GM23338 (cell line): ENCODE measurements around the gene ERH. TPM values are rescaled to one million over a fixed set of nuclear protein-coding genes. Genes with fewer than 3 reads are reported as not detected.

Source experiments
- ATAC-seq: fragments of 200-7000 bp; cut with Tn5 transposase; 3 replicates; pipeline ENCODE4 v1.9.1; 2020
- DNase-seq: peaks from one replicate; pipeline ENCODE4 v3.0.0-alpha.2; 2015; ENCODE audit warnings: low spot score
- H2AFZ ChIP-seq: fragments of 200-600 bp; sonication (generic); 2 replicates; pipeline ENCODE4 v1.8.0; 2016; ENCODE audit warnings: antibody characterized with exemption, mild to moderate bottlenecking, moderate library complexity
- H3F3A ChIP-seq: fragments of 200-600 bp; sonication (generic); replicated peaks from 2 replicates; pipeline ENCODE4 v1.8.0; 2017; ENCODE audit warnings: antibody characterized with exemption, mixed run types, low read depth
- H3K27ac ChIP-seq: fragments of 200-600 bp; sonication (generic); 2 replicates; pipeline ENCODE4 v1.6.1; 2016; ENCODE audit warnings: low read depth
- H3K27me3 ChIP-seq: fragments of 200-600 bp; sonication (generic); 2 replicates; pipeline ENCODE4 v1.8.0; 2016; ENCODE audit warnings: mild to moderate bottlenecking, mixed run types, moderate library complexity; ENCODE audit not compliant: insufficient read depth
- H3K36me3 ChIP-seq: fragments of 200-600 bp; sonication (generic); 2 replicates; pipeline ENCODE4 v1.8.0; 2016; ENCODE audit warnings: mild to moderate bottlenecking; ENCODE audit not compliant: insufficient read depth
- H3K4me1 ChIP-seq: fragments of 200-600 bp; sonication (generic); 2 replicates; pipeline ENCODE4 v1.8.0; 2016; ENCODE audit warnings: mild to moderate bottlenecking, moderate library complexity; ENCODE audit not compliant: insufficient read depth
- H3K4me2 ChIP-seq: fragments of 200-600 bp; sonication (generic); 2 replicates; pipeline ENCODE4 v1.7.1; 2017; ENCODE audit warnings: mixed run types
- H3K4me3 ChIP-seq: fragments of 200-600 bp; sonication (generic); 2 replicates; pipeline ENCODE4 v1.6.1; 2016; ENCODE audit warnings: mixed run types
- H3K79me2 ChIP-seq: fragments of 200-600 bp; sonication (generic); replicated peaks from 2 replicates; pipeline ENCODE4 v1.8.0; 2017; ENCODE audit warnings: mild to moderate bottlenecking; ENCODE audit not compliant: insufficient read depth
- H3K9me2 ChIP-seq: fragments of 200-600 bp; sonication (generic); 2 replicates; pipeline ENCODE4 v1.8.0; 2017; ENCODE audit not compliant: insufficient read depth
- H4K20me1 ChIP-seq: fragments of 200-600 bp; sonication (generic); replicated peaks from 2 replicates; pipeline ENCODE4 v1.8.0; 2017; ENCODE audit warnings: mild to moderate bottlenecking; ENCODE audit not compliant: insufficient read depth
- H3K27ac Mint-ChIP-seq: 2 replicates; pipeline ENCODE4 v1.8.0; 2020; ENCODE audit warnings: inconsistent platforms, mild to moderate bottlenecking, moderate library complexity, mixed read lengths
- H3K27me3 Mint-ChIP-seq: 3 replicates; pipeline ENCODE4 v1.8.0; 2022; ENCODE audit warnings: low read depth, mild to moderate bottlenecking, moderate library complexity, mixed read lengths, inconsistent platforms; ENCODE audit not compliant: insufficient read depth, poor library complexity
- H3K36me3 Mint-ChIP-seq: 3 replicates; pipeline ENCODE4 v1.8.0; 2021; ENCODE audit warnings: low read depth, mild to moderate bottlenecking, inconsistent platforms, moderate library complexity, mixed read lengths
- H3K4me1 Mint-ChIP-seq: 3 replicates; pipeline ENCODE4 v1.8.0; 2020; ENCODE audit warnings: mild to moderate bottlenecking, inconsistent platforms, mixed read lengths
- H3K4me3 Mint-ChIP-seq: 3 replicates; pipeline ENCODE4 v1.8.0; 2021; ENCODE audit warnings: moderate library complexity, mild to moderate bottlenecking, inconsistent platforms, mixed read lengths
- H3K9me3 Mint-ChIP-seq: 3 replicates; pipeline ENCODE4 v1.8.0; 2020; ENCODE audit warnings: moderate library complexity, mild to moderate bottlenecking, inconsistent platforms, mixed read lengths
- CREB1 ChIP-seq: fragments of 250-450 bp; sonication (Bioruptor Pico); IDR thresholded peaks from 2 replicates; pipeline ENCODE4 v1.5.0; 2020; ENCODE audit warnings: low read depth, mild to moderate bottlenecking, moderate library complexity
- EZH2 ChIP-seq: fragments of 200-600 bp; sonication (generic); IDR thresholded peaks from one replicate; pipeline ENCODE4 v1.8.0; 2017; ENCODE audit warnings: antibody characterized with exemption, mild to moderate bottlenecking, low read depth; ENCODE audit not compliant: unreplicated experiment
- JUNB ChIP-seq: IDR thresholded peaks from one replicate; pipeline ENCODE4 v1.6.1; 2016; ENCODE audit warnings: antibody characterized with exemption; ENCODE audit not compliant: unreplicated experiment
- NANOG ChIP-seq: IDR thresholded peaks from 2 replicates; pipeline ENCODE4 v1.6.1; 2016; ENCODE audit warnings: antibody characterized with exemption, borderline replicate concordance
- POLR2AphosphoS5 ChIP-seq: IDR thresholded peaks from 2 replicates; pipeline ENCODE4 v1.6.1; 2016; ENCODE audit warnings: antibody characterized with exemption, low read depth
- STAT1 ChIP-seq: IDR thresholded peaks from one replicate; pipeline ENCODE4 v1.6.1; 2016; ENCODE audit warnings: antibody characterized with exemption; ENCODE audit not compliant: unreplicated experiment
- ZNF114 ChIP-seq: fragments of 250-450 bp; sonication (Bioruptor Pico); IDR thresholded peaks from 2 replicates; pipeline ENCODE4 v1.5.0; 2020; ENCODE audit warnings: mild to moderate bottlenecking, moderate library complexity
- ZNF331 ChIP-seq: fragments of 250-450 bp; sonication (Bioruptor Pico); IDR thresholded peaks from 2 replicates; pipeline ENCODE4 v1.5.0; 2020; ENCODE audit warnings: low read depth, mild to moderate bottlenecking, moderate library complexity
- polyA plus RNA-seq: library from polyadenylated mRNA; unstranded; fragments of >200 nt; fragmentation: Nextera tagmentation; extraction: Ambion mirVana; gene quantifications from 2 replicates; pipeline ENCODE4 v1.2.1, GENCODE V29; 2016
- total RNA-seq: library from RNA; depleted of rRNA; stranded (reverse); fragments of >200 nt; shearing (Covaris generic); gene quantifications from 2 replicates; pipeline ENCODE4 v1.2.3, GENCODE V29; 2014
- TF ChIP-seq, protein P1 (sequence below): IDR thresholded peaks from 2 replicates; pipeline ENCODE4 v1.6.1; 2016; ENCODE audit warnings: antibody characterized with exemption
- TF ChIP-seq, protein P2 (sequence below): fragments of 250-450 bp; sonication (Bioruptor Pico); IDR thresholded peaks from 2 replicates; pipeline ENCODE4 v1.5.0; 2020; ENCODE audit warnings: mild to moderate bottlenecking, moderate library complexity
- TF ChIP-seq, protein P3 (sequence below): IDR thresholded peaks from one replicate; pipeline ENCODE4 v1.6.1; 2018; ENCODE audit warnings: antibody characterized with exemption; ENCODE audit not compliant: unreplicated experiment
- TF ChIP-seq, protein P4 (sequence below), 2 experiments: fragments of 200-600 bp in 1 of 2; sonication (generic) in 1 of 2; conservative IDR thresholded peaks; 2 replicates each; pipeline versions ENCODE4 v1.5.1 to v1.6.1; 2016 to 2017; ENCODE audit warnings: antibody characterized with exemption in 2 of 2, low read depth in 2 of 2, mild to moderate bottlenecking in 2 of 2, moderate library complexity in 1 of 2

The ERH gene
- total and polyA plus RNA-seq, 2 experiments from 2014 or later, result 188 to 545 TPM

DNA sequence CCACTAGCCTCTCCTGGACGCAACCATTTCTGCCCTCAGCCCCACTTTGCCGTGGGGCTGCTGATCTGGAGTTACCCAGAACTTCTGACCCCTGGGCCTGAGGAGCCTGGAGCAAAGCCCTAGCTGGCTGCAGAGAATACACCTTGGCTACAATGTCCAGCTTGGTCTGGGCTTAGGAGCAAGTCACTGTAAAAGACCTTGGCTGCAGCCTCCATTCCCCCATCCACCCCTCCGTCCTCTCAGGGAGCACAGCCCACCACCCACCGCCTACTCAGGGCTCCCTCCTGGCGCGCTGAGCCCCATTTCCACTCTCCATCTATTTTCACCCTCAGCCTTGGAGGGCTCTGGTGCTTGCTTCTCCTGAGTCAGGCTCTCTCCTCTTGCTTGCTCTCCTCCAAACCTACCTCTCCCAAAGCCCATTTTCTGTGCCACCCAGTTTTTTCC, 42.9 kb downstream of the ERH start (continued):
- TF ChIP-seq JUNB (no peak), CREB1 (no peak), ZNF331 (no peak)
- TF ChIP-seq, protein P1, sequence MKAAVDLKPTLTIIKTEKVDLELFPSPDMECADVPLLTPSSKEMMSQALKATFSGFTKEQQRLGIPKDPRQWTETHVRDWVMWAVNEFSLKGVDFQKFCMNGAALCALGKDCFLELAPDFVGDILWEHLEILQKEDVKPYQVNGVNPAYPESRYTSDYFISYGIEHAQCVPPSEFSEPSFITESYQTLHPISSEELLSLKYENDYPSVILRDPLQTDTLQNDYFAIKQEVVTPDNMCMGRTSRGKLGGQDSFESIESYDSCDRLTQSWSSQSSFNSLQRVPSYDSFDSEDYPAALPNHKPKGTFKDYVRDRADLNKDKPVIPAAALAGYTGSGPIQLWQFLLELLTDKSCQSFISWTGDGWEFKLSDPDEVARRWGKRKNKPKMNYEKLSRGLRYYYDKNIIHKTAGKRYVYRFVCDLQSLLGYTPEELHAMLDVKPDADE, result no peak

DNA sequence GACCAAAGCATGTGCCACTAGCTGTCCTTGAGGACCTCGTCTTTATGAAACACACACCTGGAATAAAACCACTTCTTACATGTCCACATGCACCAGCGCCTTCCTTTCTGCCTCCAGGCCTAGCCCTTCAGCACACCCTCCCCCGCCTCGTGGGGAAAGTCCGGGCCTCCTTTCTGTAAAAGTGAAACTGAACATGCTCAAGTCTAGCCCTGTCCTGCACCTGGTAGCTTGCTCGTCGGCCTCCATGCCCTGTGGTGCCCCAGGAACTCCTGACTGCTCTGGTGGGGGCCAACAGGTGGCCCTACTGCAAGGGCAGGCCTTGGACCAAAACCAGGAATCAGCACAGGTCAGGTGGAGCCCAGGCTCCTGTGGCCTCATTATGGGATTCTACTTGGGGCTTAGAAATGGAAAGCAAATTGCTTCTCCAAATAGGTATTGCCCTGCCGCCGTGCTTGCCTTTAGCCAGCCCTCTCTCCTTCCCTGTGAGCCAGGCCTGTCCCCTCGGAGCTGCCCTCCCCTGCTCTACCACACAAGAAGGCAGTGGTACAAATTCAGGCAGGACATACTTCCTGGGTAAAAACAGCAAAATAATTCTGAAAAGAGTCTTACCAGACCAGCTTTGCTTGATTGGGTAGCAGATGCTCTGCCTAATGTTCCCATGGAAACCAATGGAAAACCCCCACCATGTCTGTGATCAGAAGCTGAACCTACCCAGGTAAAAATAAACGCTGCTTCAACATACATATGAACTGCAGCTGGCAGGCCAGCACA, 43.5 kb downstream of the ERH start:
- peaks cover 19% of the 10 kb centered on the region for H3K4me1 Mint-ChIP-seq
- Histone ChIP-seq H3K27ac (no peak overlapping the region), H3K27me3 (no peaks in the 10 kb centered on the region), H3K79me2 (no peaks in the 10 kb centered on the region), H3K4me2 (no peak overlapping the region), H3F3A (no peaks in the 10 kb centered on the region), H3K4me1 (no peaks in the 10 kb centered on the region), H2AFZ (no peak overlapping the region), H3K36me3 (no peaks in the 10 kb centered on the region), H4K20me1 (no peaks in the 10 kb centered on the region), H3K4me3 (no peak overlapping the region), H3K9me2 (no peaks in the 10 kb centered on the region)
- TF ChIP-seq ZNF114 (CRISPR knock-in tag), result no peak
- no peak for TF ChIP-seq CREB1
- no peak for TF ChIP-seq EZH2
- TF ChIP-seq, protein P2, sequence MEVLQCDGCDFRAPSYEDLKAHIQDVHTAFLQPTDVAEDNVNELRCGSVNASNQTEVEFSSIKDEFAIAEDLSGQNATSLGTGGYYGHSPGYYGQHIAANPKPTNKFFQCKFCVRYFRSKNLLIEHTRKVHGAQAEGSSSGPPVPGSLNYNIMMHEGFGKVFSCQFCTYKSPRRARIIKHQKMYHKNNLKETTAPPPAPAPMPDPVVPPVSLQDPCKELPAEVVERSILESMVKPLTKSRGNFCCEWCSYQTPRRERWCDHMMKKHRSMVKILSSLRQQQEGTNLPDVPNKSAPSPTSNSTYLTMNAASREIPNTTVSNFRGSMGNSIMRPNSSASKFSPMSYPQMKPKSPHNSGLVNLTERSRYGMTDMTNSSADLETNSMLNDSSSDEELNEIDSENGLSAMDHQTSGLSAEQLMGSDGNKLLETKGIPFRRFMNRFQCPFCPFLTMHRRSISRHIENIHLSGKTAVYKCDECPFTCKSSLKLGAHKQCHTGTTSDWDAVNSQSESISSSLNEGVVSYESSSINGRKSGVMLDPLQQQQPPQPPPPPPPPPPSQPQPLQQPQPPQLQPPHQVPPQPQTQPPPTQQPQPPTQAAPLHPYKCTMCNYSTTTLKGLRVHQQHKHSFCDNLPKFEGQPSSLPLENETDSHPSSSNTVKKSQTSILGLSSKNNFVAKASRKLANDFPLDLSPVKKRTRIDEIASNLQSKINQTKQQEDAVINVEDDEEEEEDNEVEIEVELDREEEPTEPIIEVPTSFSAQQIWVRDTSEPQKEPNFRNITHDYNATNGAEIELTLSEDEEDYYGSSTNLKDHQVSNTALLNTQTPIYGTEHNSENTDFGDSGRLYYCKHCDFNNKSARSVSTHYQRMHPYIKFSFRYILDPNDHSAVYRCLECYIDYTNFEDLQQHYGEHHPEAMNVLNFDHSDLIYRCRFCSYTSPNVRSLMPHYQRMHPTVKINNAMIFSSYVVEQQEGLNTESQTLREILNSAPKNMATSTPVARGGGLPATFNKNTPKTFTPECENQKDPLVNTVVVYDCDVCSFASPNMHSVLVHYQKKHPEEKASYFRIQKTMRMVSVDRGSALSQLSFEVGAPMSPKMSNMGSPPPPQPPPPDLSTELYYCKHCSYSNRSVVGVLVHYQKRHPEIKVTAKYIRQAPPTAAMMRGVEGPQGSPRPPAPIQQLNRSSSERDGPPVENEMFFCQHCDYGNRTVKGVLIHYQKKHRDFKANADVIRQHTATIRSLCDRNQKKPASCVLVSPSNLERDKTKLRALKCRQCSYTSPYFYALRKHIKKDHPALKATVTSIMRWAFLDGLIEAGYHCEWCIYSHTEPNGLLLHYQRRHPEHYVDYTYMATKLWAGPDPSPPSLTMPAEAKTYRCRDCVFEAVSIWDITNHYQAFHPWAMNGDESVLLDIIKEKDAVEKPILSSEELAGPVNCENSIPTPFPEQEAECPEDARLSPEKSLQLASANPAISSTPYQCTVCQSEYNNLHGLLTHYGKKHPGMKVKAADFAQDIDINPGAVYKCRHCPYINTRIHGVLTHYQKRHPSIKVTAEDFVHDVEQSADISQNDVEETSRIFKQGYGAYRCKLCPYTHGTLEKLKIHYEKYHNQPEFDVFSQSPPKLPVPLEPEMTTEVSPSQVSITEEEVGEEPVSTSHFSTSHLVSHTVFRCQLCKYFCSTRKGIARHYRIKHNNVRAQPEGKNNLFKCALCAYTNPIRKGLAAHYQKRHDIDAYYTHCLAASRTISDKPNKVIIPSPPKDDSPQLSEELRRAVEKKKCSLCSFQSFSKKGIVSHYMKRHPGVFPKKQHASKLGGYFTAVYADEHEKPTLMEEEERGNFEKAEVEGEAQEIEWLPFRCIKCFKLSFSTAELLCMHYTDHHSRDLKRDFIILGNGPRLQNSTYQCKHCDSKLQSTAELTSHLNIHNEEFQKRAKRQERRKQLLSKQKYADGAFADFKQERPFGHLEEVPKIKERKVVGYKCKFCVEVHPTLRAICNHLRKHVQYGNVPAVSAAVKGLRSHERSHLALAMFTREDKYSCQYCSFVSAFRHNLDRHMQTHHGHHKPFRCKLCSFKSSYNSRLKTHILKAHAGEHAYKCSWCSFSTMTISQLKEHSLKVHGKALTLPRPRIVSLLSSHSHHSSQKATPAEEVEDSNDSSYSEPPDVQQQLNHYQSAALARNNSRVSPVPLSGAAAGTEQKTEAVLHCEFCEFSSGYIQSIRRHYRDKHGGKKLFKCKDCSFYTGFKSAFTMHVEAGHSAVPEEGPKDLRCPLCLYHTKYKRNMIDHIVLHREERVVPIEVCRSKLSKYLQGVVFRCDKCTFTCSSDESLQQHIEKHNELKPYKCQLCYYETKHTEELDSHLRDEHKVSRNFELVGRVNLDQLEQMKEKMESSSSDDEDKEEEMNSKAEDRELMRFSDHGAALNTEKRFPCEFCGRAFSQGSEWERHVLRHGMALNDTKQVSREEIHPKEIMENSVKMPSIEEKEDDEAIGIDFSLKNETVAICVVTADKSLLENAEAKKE (CRISPR knock-in tag), result no peak
- no peak for TF ChIP-seq JUNB
- TF ChIP-seq, protein P3, sequence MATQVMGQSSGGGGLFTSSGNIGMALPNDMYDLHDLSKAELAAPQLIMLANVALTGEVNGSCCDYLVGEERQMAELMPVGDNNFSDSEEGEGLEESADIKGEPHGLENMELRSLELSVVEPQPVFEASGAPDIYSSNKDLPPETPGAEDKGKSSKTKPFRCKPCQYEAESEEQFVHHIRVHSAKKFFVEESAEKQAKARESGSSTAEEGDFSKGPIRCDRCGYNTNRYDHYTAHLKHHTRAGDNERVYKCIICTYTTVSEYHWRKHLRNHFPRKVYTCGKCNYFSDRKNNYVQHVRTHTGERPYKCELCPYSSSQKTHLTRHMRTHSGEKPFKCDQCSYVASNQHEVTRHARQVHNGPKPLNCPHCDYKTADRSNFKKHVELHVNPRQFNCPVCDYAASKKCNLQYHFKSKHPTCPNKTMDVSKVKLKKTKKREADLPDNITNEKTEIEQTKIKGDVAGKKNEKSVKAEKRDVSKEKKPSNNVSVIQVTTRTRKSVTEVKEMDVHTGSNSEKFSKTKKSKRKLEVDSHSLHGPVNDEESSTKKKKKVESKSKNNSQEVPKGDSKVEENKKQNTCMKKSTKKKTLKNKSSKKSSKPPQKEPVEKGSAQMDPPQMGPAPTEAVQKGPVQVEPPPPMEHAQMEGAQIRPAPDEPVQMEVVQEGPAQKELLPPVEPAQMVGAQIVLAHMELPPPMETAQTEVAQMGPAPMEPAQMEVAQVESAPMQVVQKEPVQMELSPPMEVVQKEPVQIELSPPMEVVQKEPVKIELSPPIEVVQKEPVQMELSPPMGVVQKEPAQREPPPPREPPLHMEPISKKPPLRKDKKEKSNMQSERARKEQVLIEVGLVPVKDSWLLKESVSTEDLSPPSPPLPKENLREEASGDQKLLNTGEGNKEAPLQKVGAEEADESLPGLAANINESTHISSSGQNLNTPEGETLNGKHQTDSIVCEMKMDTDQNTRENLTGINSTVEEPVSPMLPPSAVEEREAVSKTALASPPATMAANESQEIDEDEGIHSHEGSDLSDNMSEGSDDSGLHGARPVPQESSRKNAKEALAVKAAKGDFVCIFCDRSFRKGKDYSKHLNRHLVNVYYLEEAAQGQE, result no peak
- TF ChIP-seq STAT1, result no peak
- no peak for TF ChIP-seq NANOG
- TF ChIP-seq, protein P4, sequence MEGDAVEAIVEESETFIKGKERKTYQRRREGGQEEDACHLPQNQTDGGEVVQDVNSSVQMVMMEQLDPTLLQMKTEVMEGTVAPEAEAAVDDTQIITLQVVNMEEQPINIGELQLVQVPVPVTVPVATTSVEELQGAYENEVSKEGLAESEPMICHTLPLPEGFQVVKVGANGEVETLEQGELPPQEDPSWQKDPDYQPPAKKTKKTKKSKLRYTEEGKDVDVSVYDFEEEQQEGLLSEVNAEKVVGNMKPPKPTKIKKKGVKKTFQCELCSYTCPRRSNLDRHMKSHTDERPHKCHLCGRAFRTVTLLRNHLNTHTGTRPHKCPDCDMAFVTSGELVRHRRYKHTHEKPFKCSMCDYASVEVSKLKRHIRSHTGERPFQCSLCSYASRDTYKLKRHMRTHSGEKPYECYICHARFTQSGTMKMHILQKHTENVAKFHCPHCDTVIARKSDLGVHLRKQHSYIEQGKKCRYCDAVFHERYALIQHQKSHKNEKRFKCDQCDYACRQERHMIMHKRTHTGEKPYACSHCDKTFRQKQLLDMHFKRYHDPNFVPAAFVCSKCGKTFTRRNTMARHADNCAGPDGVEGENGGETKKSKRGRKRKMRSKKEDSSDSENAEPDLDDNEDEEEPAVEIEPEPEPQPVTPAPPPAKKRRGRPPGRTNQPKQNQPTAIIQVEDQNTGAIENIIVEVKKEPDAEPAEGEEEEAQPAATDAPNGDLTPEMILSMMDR (conservative IDR thresholded peaks at IDR 0.05; ENCODE audit: low read depth in 2 of 2), result no peak
- TF ChIP-seq ZNF331, result no peak
- no peak for TF ChIP-seq POLR2AphosphoS5
- DNase-seq, result no peak
- peaks cover 4% of the 10 kb centered on the region for H3K27me3 Mint-ChIP-seq
- ATAC-seq, result peak; percentile 20; the same call in 2 of the 3 replicates
- no peaks in the 10 kb centered on the region for H3K9me3 Mint-ChIP-seq
- H3K27ac Mint-ChIP-seq, result no peak overlapping the region
- H3K36me3 Mint-ChIP-seq, result no peaks in the 10 kb centered on the region
- no peak overlapping the region for H3K4me3 Mint-ChIP-seq
